Right lobe of liver (tissue), 6 donors: ENCODE measurements around the gene KRTDAP. TPM values are rescaled to one million over a fixed set of nuclear protein-coding genes. Genes with fewer than 3 reads are reported as not detected.

Source experiments
- ATAC-seq, 4 donors: fragments of 200-7000 bp; cut with Tn5 transposase; one replicate each; pipeline ENCODE4 v1.9.1; 2020; ENCODE audit warnings: mild to moderate bottlenecking in 4 of 4, moderate library complexity in 4 of 4
- DNase-seq, 3 donors: peaks; one replicate each; pipeline ENCODE4 v3.0.0-alpha.2; 2020
- H3K27ac ChIP-seq, 3 donors: fragments of 200-600 bp; one replicate each; pipeline ENCODE4 v1.8.0; 2022
- H3K27me3 ChIP-seq, 2 donors: fragments of 200-600 bp; one replicate each; pipeline ENCODE4 v1.8.0; 2022
- H3K36me3 ChIP-seq, 4 donors: fragments of 200-600 bp; sonication (generic) in 1 of 4; one replicate each; pipeline versions ENCODE4 v1.5.1 to v1.8.0; 2017 to 2022; ENCODE audit warnings: control low read depth in 1 of 4
- H3K4me1 ChIP-seq, 4 donors: fragments of 200-600 bp; sonication (generic) in 1 of 4; one replicate each; pipeline versions ENCODE4 v1.5.1 to v1.8.0; 2017 to 2022; ENCODE audit warnings: control low read depth in 1 of 4
- H3K4me3 ChIP-seq, 3 donors: fragments of 200-600 bp; one replicate each; pipeline ENCODE4 v1.8.0; 2022
- H3K9me3 ChIP-seq, 4 donors: fragments of 200-600 bp; sonication (generic) in 1 of 4; one replicate each; pipeline versions ENCODE4 v1.5.1 to v1.8.0; 2017 to 2022; ENCODE audit warnings: control low read depth in 1 of 4
- POLR2A ChIP-seq: fragments of 450-650 bp; IDR thresholded peaks from one replicate; pipeline ENCODE4 v1.6.1; 2017; ENCODE audit warnings: antibody characterized with exemption, mild to moderate bottlenecking
- WGBS: methylation state at CpG from one replicate; pipeline ENCODE4 v1.1.6; 2018; ENCODE audit warnings: low coverage, low lambda C conversion rate; ENCODE audit not compliant: insufficient coverage; ENCODE audit errors: missing lambda C conversion rate; 5-methylcytosine and 5-hydroxymethylcytosine counted together
- intact Hi-C, 2 donors: fragments of 100-400 bp; cut with DNase I; formaldehyde crosslinking; loops; one replicate each; pipeline versions ENCODE4 v1.11.2 to v1.14.1; 2022
- total RNA-seq, 6 experiments: library from RNA; depleted of rRNA in 2 of 6; stranded (reverse); fragments of >200 nt in 2 of 6; fragmentation: NEBNext Ultra II Directional in 3 of 6; extraction: Animal tissue kit (Norgen Biotek cat#: 25700) in 3 of 6; gene quantifications; one replicate each; pipeline versions ENCODE4 v1.1.0 to v1.2.4, GENCODE V29; 2016 to 2023
- TF ChIP-seq, protein P1 (sequence below), 4 donors: fragments of 200-600 bp in 3 of 4; fragments of 450-650 bp in 1 of 4; IDR thresholded peaks; one replicate each; pipeline versions ENCODE4 v1.5.1 to v1.8.0; 2016 to 2022; ENCODE audit warnings: antibody characterized with exemption in 4 of 4, mild to moderate bottlenecking in 2 of 4
- donor health status: DM: no; HTN: yes; CAD: no.
- donor health status: DM: no; HTN: no; CAD: no.
- donor health status: DM: no; HTN: no; CAD: no.
- donor health status: DM: no; HTN: yes; CAD: no.
- donor health status: DM: no; HTN: yes; CAD: no.

KRTDAP gene
- total RNA-seq, 6 experiments from 2014 or later = not detected

DNA sequence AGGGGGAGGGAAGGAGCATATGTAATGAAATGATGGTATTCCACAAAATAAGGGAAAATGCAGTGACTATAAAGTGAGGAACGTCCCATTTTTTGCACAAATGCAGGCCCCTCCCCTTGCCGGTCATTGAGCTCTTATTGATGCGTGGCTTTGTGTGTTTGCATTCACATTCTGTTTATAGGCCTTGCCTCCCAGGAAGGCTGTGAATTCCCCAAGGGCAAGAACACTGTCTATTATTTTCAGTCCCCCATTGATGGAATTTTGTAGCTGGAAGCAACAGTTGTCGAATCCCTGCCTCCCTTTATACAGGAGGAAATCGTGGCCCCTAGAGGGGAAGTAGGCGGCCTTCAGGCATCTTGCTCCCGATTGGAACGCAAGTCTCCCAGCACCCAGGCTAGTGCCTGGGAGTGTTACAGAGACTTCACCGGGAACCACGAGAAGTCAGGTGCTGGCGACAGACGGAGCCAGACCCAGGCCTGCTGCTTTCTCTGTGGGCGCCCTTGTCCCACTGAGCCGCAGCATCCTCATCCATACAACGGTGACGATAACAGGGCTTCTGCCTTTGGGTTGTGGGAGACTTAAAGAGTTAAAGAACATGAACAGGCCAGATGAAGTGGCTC is 31.0 kb upstream of the KRTDAP start:
- ATAC-seq (no peak), DNase-seq (no peak)
- no peak overlapping the region for H3K4me3 ChIP-seq
- H3K9me3 ChIP-seq = no peaks in the 10 kb centered on the region
- H3K4me1 ChIP-seq = no peaks in the 10 kb centered on the region
- H3K27ac ChIP-seq = no peak overlapping the region
- H3K36me3 ChIP-seq = no peaks in the 10 kb centered on the region
- no peak for TF ChIP-seq POLR2A
- TF ChIP-seq, protein P1, sequence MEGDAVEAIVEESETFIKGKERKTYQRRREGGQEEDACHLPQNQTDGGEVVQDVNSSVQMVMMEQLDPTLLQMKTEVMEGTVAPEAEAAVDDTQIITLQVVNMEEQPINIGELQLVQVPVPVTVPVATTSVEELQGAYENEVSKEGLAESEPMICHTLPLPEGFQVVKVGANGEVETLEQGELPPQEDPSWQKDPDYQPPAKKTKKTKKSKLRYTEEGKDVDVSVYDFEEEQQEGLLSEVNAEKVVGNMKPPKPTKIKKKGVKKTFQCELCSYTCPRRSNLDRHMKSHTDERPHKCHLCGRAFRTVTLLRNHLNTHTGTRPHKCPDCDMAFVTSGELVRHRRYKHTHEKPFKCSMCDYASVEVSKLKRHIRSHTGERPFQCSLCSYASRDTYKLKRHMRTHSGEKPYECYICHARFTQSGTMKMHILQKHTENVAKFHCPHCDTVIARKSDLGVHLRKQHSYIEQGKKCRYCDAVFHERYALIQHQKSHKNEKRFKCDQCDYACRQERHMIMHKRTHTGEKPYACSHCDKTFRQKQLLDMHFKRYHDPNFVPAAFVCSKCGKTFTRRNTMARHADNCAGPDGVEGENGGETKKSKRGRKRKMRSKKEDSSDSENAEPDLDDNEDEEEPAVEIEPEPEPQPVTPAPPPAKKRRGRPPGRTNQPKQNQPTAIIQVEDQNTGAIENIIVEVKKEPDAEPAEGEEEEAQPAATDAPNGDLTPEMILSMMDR (IDR thresholded peaks at IDR 0.05) = no peak
- no peaks in the 10 kb centered on the region for H3K27me3 ChIP-seq
- WGBS = 63% methylated on average over 2 of the region's 16 CpGs
- intact Hi-C loops = no loop called here

DNA sequence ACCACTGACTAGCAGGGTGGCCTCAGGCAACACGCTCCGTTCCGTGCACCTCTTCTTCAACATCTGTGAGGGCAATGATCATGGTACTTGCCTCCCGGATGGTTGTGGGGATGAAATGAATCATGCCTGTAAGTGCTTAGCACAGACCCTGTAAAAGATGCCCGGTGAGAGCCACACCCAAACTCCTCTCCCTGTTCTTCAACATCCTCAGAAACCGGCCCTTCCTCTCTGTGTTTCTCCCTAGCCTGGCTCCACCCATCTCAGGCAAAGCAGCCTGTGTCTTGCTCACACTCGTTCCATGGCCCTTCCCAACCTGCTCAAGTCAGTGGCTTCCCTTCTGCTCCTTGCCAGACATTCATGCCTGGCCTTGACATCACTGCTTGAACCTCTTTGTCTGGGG is 29.0 kb upstream of the KRTDAP start:
- intact Hi-C loops = no loop called here
- Histone ChIP-seq H3K4me3 (no peak overlapping the region), H3K9me3 (no peaks in the 10 kb centered on the region), H3K27ac (no peak overlapping the region), H3K36me3 (no peaks in the 10 kb centered on the region), H3K27me3 (no peaks in the 10 kb centered on the region), H3K4me1 (no peaks in the 10 kb centered on the region)
- TF ChIP-seq, protein P1 (IDR thresholded peaks at IDR 0.05) = no peak
- TF ChIP-seq POLR2A = no peak
- WGBS = 59% methylated on average over 7 of the region's 7 CpGs
- ATAC-seq = no peak
- DNase-seq = no peak

DNA sequence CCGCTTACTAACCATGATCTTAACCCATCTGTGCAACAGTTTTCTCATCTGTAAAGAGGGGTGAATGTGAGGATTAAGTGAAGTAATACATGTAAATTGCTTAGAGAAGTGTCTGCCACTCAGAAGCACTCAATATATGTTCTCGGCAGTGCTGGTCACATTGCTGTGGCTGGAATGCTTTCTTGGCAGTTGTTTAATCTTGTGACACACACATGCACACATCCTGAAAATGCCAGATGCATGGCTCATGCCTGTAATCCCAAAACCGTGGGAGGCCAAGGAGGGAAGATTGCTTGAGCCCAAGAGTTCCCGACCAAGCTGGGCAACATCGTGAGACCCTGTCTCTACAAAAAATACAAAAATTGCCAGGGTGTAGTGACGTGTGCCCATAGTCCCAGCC is 28.0 kb upstream of the KRTDAP start:
- WGBS = 67% methylated on average over 4 of the region's 6 CpGs
- TF ChIP-seq, protein P1 (IDR thresholded peaks at IDR 0.05) = no peak
- TF ChIP-seq POLR2A = no peak
- H3K27me3 ChIP-seq = no peaks in the 10 kb centered on the region
- no peak overlapping the region for H3K4me3 ChIP-seq
- H3K9me3 ChIP-seq = no peaks in the 10 kb centered on the region
- DNase-seq (no peak), ATAC-seq (no peak)
- H3K27ac ChIP-seq = no peak overlapping the region
- H3K4me1 ChIP-seq = no peaks in the 10 kb centered on the region
- no peaks in the 10 kb centered on the region for H3K36me3 ChIP-seq
- intact Hi-C loops = no loop called here

DNA sequence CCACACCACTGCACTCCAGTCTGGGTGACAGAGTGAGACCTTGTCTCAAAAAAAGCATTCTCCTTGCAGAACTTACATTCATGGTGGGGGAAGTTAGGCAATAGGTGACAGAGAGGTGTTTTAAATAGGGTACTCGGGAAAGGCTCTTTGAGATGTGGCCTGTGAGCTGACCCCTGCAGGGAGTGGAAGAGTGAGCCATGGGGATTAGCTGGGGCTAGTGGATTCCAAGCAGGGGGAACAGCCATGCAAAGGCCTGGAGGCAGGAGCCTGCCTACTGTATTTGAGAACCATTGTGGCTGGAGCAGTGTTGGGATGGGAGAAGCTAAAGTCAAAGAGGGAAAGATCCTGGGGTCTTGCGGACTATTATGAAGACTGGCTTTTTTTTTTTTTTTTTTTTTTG is 27.1 kb upstream of the KRTDAP start:
- Histone ChIP-seq H3K4me3 (no peak overlapping the region), H3K36me3 (no peaks in the 10 kb centered on the region), H3K9me3 (no peaks in the 10 kb centered on the region), H3K27ac (no peak overlapping the region), H3K27me3 (no peaks in the 10 kb centered on the region), H3K4me1 (no peaks in the 10 kb centered on the region)
- TF ChIP-seq, protein P1 (IDR thresholded peaks at IDR 0.05) = no peak
- no peak for TF ChIP-seq POLR2A
- 75% methylated on average over 1 of the region's 2 CpGs for WGBS
- no peak for ATAC-seq
- intact Hi-C loops = no loop called here
- DNase-seq = no peak

DNA sequence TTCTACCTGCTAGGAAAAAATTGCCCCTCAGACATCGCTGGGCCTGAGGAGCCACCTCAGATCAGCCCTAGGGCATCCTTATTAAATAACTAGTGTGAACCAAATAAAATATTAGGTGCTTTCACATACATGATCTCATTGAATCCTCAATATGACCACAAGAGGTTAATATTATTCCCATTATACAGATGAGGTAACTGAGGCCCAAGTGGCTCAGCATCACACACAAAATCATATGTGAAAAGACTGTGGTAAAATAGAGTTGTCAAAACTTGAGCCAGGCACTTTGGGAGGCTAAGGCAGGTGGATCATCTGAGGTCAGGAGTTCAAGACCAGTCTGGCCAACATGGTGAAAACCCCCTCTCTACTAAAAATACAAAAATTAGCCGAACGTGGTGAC is 26.0 kb upstream of the KRTDAP start:
- intact Hi-C loops = no loop called here
- Histone ChIP-seq H3K36me3 (no peaks in the 10 kb centered on the region), H3K27me3 (no peaks in the 10 kb centered on the region), H3K9me3 (no peaks in the 10 kb centered on the region), H3K4me3 (no peak overlapping the region), H3K4me1 (no peaks in the 10 kb centered on the region), H3K27ac (no peak overlapping the region)
- WGBS = 83% methylated on average over 3 of the region's 3 CpGs
- ATAC-seq (no peak), DNase-seq (no peak)
- TF ChIP-seq, protein P1 (IDR thresholded peaks at IDR 0.05) = no peak
- no peak for TF ChIP-seq POLR2A
